Measurements from ENCODE around the gene OR10G3.
"Not testable (repeated sequence)": the region's sequence is repeated elsewhere in the genome, so short reads cannot be mapped to it uniquely, and the experiment has no call there.

OR10G3 gene, protein sequence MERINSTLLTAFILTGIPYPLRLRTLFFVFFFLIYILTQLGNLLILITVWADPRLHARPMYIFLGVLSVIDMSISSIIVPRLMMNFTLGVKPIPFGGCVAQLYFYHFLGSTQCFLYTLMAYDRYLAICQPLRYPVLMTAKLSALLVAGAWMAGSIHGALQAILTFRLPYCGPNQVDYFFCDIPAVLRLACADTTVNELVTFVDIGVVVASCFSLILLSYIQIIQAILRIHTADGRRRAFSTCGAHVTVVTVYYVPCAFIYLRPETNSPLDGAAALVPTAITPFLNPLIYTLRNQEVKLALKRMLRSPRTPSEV

GRCh38 chr14:21579976-21580375 lies at the start of gene OR10G3:
Gene OR10G3, minus strand, starts transcription at chr14:21580076. Its CDS starts 9,332 bp downstream, at chr14:21570744.
- no peaks in the 10 kb centered on the region for H3K36me3 Mint-ChIP-seq (ENCODE audit: low read depth)
- no peaks in the 10 kb centered on the region for H3K9me3 Mint-ChIP-seq
- no peak within 1 kb of the TSS for H3K4me3 Mint-ChIP-seq
- peaks cover 22% of the 10 kb centered on the region for H3K27me3 Mint-ChIP-seq (ENCODE audit: low read depth)
- H3K4me1 Mint-ChIP-seq (ENCODE audit: low read depth): peaks cover 3% of the 10 kb centered on the region
- H3K27ac Mint-ChIP-seq: no peak within 1 kb of the TSS

GRCh38 chr14:21626491-21627230 lies 46.8 kb upstream of the OR10G3 start:
- H3K4me3 Mint-ChIP-seq: no peak overlapping the region

GRCh38 chr14:21617614-21618013 lies 37.7 kb upstream of the OR10G3 start:
- Mint-ChIP-seq H3K9me3 (no peaks in the 10 kb centered on the region), H3K4me3 (no peak overlapping the region), H3K27ac (no peak overlapping the region), H3K4me1 (ENCODE audit: low read depth) (no peaks in the 10 kb centered on the region), H3K27me3 (ENCODE audit: low read depth) (peaks cover 11% of the 10 kb centered on the region), H3K36me3 (ENCODE audit: low read depth) (no peaks in the 10 kb centered on the region)

More at GRCh38 chr14:21626491-21627230, 46.8 kb upstream of the OR10G3 start:
- Mint-ChIP-seq H3K27me3 (ENCODE audit: low read depth) (peaks cover 7% of the 10 kb centered on the region), H3K4me1 (ENCODE audit: low read depth) (no peaks in the 10 kb centered on the region), H3K9me3 (no peaks in the 10 kb centered on the region), H3K27ac (no peak overlapping the region), H3K36me3 (ENCODE audit: low read depth) (no peaks in the 10 kb centered on the region)

DNA sequence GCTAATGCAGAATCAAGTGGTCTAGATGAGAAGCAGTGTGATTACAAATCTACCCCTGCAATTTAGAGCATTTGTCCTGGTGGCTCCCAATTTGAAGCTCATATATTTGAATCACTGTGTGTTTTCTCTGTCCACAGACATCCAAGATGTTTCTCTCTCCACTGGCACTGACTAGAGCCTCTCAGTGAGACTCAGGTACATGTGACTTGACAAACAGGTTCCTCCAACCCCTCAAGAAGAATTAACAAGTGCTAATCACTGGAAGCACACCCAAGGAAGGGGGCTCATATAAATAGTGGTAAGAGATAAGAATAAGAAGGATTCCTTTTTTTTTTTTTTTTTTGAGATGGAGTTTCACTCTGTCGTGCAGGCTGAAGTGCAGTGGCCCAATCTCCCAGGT lies 34.4 kb upstream of the OR10G3 start:
- no peak overlapping the region for H3K27ac Mint-ChIP-seq
- H3K27me3 Mint-ChIP-seq (ENCODE audit: low read depth): peaks cover 15% of the 10 kb centered on the region
- no peaks in the 10 kb centered on the region for H3K9me3 Mint-ChIP-seq
- no peaks in the 10 kb centered on the region for H3K4me1 Mint-ChIP-seq (ENCODE audit: low read depth)
- no peaks in the 10 kb centered on the region for H3K36me3 Mint-ChIP-seq (ENCODE audit: low read depth)
- no peak overlapping the region for H3K4me3 Mint-ChIP-seq

DNA sequence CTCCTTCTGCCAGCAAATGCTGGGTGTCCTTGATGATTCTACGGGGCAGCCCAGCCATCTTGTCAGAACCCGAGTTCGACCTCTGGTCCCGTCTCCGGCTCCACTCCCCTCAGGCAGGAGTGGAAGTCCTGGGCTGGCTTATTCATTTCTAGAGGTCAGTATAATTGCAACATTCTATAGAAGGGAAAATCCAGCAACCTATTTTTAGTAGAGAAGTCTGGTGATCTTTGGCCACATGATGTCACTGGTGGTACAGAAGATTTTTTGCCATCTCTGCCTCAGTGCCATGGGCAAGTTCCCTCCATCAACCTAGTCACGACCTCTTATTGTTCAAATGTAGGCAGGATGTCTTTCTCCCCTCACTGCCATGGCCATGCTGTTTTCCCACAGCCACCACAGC lies 32.4 kb upstream of the OR10G3 start:
- peaks cover 24% of the 10 kb centered on the region for H3K27me3 Mint-ChIP-seq (ENCODE audit: low read depth)
- no peak overlapping the region for H3K27ac Mint-ChIP-seq
- no peaks in the 10 kb centered on the region for H3K9me3 Mint-ChIP-seq
- no peak overlapping the region for H3K4me3 Mint-ChIP-seq
- no peaks in the 10 kb centered on the region for H3K36me3 Mint-ChIP-seq (ENCODE audit: low read depth)
- no peaks in the 10 kb centered on the region for H3K4me1 Mint-ChIP-seq (ENCODE audit: low read depth)

DNA sequence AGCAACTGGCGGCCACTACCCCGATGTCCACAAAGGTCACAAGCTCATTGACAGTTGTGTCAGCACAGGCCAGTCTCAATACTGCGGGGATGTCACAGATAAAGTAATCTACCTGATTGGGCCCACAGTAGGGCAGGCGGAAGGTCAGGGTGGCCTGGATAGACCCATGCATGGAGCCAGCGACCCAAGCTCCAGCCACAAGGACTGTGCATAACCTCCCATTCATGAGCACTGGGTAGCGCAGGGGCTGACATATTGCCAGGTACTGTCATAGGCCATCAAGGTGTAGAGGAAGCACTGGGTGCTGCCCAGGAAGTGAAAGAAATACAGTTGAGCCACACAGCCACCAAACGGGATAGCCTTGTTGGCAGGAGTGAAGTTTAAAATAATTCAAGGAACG lies 22.3 kb upstream of the OR10G3 start:
- H3K27ac Mint-ChIP-seq; H3K4me3 Mint-ChIP-seq; H3K9me3 Mint-ChIP-seq; H3K36me3 Mint-ChIP-seq (ENCODE audit: low read depth); H3K27me3 Mint-ChIP-seq (ENCODE audit: low read depth); H3K4me1 Mint-ChIP-seq (ENCODE audit: low read depth): not testable (repeated sequence)

DNA sequence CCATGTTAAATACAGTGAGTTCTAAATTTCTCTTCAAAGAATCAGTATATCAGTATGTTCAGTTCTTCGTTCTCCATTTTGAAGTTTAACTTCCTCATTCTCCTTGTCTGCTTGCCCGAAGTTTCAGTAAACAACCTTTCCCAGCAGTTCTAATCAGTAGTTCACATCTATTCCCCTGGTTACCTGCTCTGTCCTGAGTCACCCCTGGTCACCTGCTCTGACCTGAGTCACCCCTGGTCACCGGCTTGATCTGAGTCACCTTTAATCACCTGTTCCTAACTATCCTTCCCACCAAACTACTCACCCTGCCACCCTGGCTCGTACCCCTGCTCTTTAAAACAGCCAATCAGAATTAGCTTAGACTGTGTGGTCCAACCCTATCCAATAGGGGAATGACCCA lies 9.4 kb upstream of the OR10G3 start:
- no peak overlapping the region for H3K4me3 Mint-ChIP-seq
- peaks cover 6% of the 10 kb centered on the region for H3K4me1 Mint-ChIP-seq (ENCODE audit: low read depth)
- no peak overlapping the region for H3K27ac Mint-ChIP-seq
- no peaks in the 10 kb centered on the region for H3K36me3 Mint-ChIP-seq (ENCODE audit: low read depth)
- H3K27me3 Mint-ChIP-seq (ENCODE audit: low read depth): peaks cover 10% of the 10 kb centered on the region
- peaks cover 18% of the 10 kb centered on the region for H3K9me3 Mint-ChIP-seq

DNA sequence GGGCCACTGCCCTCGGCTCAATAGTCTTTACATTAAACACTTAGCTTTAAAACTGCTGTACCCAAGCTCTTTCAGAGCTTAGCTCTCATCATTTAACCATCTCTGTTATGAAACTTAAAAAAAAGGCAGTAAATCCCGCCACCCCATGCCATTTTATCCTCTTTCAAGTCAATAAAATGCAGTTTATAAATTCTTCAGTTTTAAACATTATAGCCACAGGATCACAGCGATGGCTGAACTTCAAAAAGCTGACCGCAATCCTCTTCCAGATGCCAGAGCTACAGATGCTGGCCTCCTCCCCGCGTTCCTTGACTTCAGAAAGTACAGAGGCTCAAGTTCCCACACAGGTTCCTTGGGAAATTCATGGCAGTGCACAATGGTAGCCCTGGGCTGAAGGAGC lies 4.2 kb downstream of the OR10G3 start:
- Mint-ChIP-seq H3K36me3 (ENCODE audit: low read depth) (no peaks in the 10 kb centered on the region), H3K27me3 (ENCODE audit: low read depth) (peaks cover 15% of the 10 kb centered on the region), H3K4me3 (no peak overlapping the region), H3K27ac (no peak overlapping the region), H3K9me3 (no peaks in the 10 kb centered on the region), H3K4me1 (ENCODE audit: low read depth) (no peaks in the 10 kb centered on the region)

GRCh38 chr14:21572604-21573003 lies 7.3 kb downstream of the OR10G3 start:
- Mint-ChIP-seq H3K4me1 (ENCODE audit: low read depth) (no peaks in the 10 kb centered on the region), H3K36me3 (ENCODE audit: low read depth) (no peaks in the 10 kb centered on the region), H3K27ac (no peak overlapping the region), H3K27me3 (ENCODE audit: low read depth) (peaks cover 10% of the 10 kb centered on the region), H3K9me3 (no peaks in the 10 kb centered on the region), H3K4me3 (no peak overlapping the region)

GRCh38 chr14:21558703-21559170 lies 21.1 kb downstream of the OR10G3 start:
- no peaks in the 10 kb centered on the region for H3K27me3 Mint-ChIP-seq (ENCODE audit: low read depth)
- H3K9me3 Mint-ChIP-seq: no peaks in the 10 kb centered on the region
- no peaks in the 10 kb centered on the region for H3K36me3 Mint-ChIP-seq (ENCODE audit: low read depth)
- H3K4me3 Mint-ChIP-seq: no peak overlapping the region
- peaks cover 2% of the 10 kb centered on the region for H3K4me1 Mint-ChIP-seq (ENCODE audit: low read depth)
- H3K27ac Mint-ChIP-seq: no peak overlapping the region

DNA sequence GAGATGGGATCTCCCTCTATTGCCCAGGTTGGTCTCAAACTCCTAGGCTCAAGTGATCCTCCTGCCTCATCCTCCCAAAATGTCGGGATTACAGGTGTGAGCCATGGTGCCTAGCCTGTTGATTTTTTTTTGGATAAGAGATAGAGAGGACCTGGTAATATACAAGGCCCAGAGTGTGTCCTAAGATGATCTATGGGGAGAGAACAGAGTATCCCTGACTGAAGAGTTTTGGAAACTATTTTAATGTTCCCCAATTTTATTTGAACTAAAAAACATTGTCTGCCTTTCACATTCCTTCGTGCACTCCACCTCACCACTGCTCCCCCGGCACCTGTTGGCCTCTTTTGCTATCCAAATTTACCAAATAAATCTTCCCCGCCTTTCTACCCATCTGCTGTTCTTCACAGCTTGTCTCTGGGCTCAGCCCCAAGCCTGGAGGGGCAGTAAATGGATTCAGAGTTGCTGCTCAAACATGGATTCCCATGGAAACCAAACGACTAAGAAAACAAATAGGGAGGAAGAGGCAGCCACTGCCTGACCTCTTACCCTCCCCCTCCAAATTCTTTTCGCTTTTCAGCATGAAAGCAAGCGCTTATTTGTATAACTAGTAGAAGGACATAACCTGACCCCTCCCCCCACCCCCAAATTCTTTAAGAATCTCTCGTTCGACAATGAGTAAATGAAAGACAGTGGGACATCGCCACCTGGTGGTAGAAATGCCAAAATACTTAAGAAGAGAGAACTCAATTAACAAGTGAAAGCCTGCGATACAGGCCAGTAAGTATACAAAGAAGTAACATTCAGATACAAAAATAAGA lies 22.6 kb downstream of the OR10G3 start:
- H3K9me3 Mint-ChIP-seq: no peaks in the 10 kb centered on the region
- H3K4me3 Mint-ChIP-seq: no peak overlapping the region
- no peaks in the 10 kb centered on the region for H3K36me3 Mint-ChIP-seq (ENCODE audit: low read depth)
- no peaks in the 10 kb centered on the region for H3K27me3 Mint-ChIP-seq (ENCODE audit: low read depth)
- peaks cover 2% of the 10 kb centered on the region for H3K4me1 Mint-ChIP-seq (ENCODE audit: low read depth)
- H3K27ac Mint-ChIP-seq: no peak overlapping the region

- no peaks in the 10 kb centered on the region for H3K9me3 Mint-ChIP-seq
- H3K27me3 Mint-ChIP-seq (ENCODE audit: low read depth): no peaks in the 10 kb centered on the region
- H3K4me1 Mint-ChIP-seq (ENCODE audit: low read depth): peaks cover 2% of the 10 kb centered on the region
- no peaks in the 10 kb centered on the region for H3K36me3 Mint-ChIP-seq (ENCODE audit: low read depth)
- H3K27ac Mint-ChIP-seq: no peak overlapping the region
- no peak overlapping the region for H3K4me3 Mint-ChIP-seq
Observed at GRCh38 chr14:21556378-21557083, 23.3 kb downstream of the OR10G3 start.

GRCh38 chr14:21553266-21553665 lies 26.6 kb downstream of the OR10G3 start:
- Mint-ChIP-seq H3K27ac (no peak overlapping the region), H3K36me3 (ENCODE audit: low read depth) (no peaks in the 10 kb centered on the region), H3K4me3 (no peak overlapping the region), H3K27me3 (ENCODE audit: low read depth) (no peaks in the 10 kb centered on the region), H3K4me1 (ENCODE audit: low read depth) (peaks cover 2% of the 10 kb centered on the region), H3K9me3 (no peaks in the 10 kb centered on the region)

- not testable (repeated sequence) for H3K36me3 Mint-ChIP-seq (ENCODE audit: low read depth); H3K9me3 Mint-ChIP-seq; H3K4me1 Mint-ChIP-seq (ENCODE audit: low read depth); H3K4me3 Mint-ChIP-seq; H3K27ac Mint-ChIP-seq
- peaks cover 18% of the 10 kb centered on the region for H3K27me3 Mint-ChIP-seq (ENCODE audit: low read depth)
Observed at GRCh38 chr14:21544588-21544987, 35.3 kb downstream of the OR10G3 start.
